A549 (cell line): ENCODE results near the gene TRIM9. TPM values are rescaled to one million over a fixed set of nuclear protein-coding genes. Genes with fewer than 3 reads are reported as not detected.

Experiments
- ATAC-seq, 2 experiments: fragments of 200-7000 bp in 1 of 2; fragments of >200 bp in 1 of 2; cut with Nextera tagmentation in 1 of 2; cut with Tn5 transposase in 1 of 2; 3 replicates each; pipeline versions ENCODE4 v1.8.0 to v1.9.1; 2018 to 2020; ENCODE audit warnings: mild to moderate bottlenecking in 1 of 2, moderate library complexity in 1 of 2
- CTCF ChIA-PET: fragments of 300-600 bp; sonication (Branson Sonifier 250); formaldehyde crosslinking; extraction: SDS; loops from one replicate; lab custom pipeline; 2021; ENCODE audit warnings: antibody characterized with exemption, inconsistent platforms; lab: Yijun Ruan, JAX
- POLR2A ChIA-PET: fragments of 350-600 bp; formaldehyde crosslinking; extraction: SDS; loops from one replicate; lab custom pipeline; 2021; ENCODE audit warnings: antibody characterized with exemption, inconsistent platforms; lab: Yijun Ruan, JAX
- DNase-seq, 2 experiments: peaks; one replicate each; pipeline versions ENCODE4 v3.0.0 to v3.0.0-alpha.2; 2011 to 2016; ENCODE audit warnings: low read depth in 1 of 2, low spot score in 1 of 2
- FAIRE-seq: peaks from 2 replicates; lab custom pipeline; 2011; peaks lifted over from hg19 to GRCh38; lab: Jason Lieb, UNC
- H3K27ac ChIP-seq, 2 experiments: fragments of >200 bp; sonication (Bioruptor Twin); formaldehyde crosslinking; 3 replicates each; pipeline ENCODE4 v1.5.1; 2016 to 2017
- H3K4me1 ChIP-seq: fragments of >200 bp; sonication (Bioruptor Twin); formaldehyde crosslinking; 3 replicates; pipeline ENCODE4 v1.6.1; 2016
- H3K4me2 ChIP-seq: fragments of >200 bp; sonication (Bioruptor Twin); formaldehyde crosslinking; 3 replicates; pipeline ENCODE4 v1.6.1; 2016
- H3K4me3 ChIP-seq: fragments of >200 bp; sonication (Bioruptor Twin); formaldehyde crosslinking; 3 replicates; pipeline ENCODE4 v1.5.1; 2016
- H3K9me3 ChIP-seq: fragments of >200 bp; sonication (Bioruptor Twin); formaldehyde crosslinking; 3 replicates; pipeline ENCODE4 v1.6.1; 2016
- BHLHE40 ChIP-seq: IDR thresholded peaks from 2 replicates; pipeline ENCODE4 v1.6.1; 2012; ENCODE audit warnings: low read depth, low read length, inconsistent platforms
- CHD2 ChIP-seq: fragments of 150-350 bp; IDR thresholded peaks from 2 replicates; pipeline ENCODE4 v1.6.1; 2014; ENCODE audit warnings: low read length; ENCODE audit not compliant: partially characterized antibody
- CHD4 ChIP-seq: fragments of 200-600 bp; sonication (generic); IDR thresholded peaks from 2 replicates; pipeline ENCODE4 v1.6.1; 2016; ENCODE audit warnings: antibody characterized with exemption, mild to moderate bottlenecking, borderline replicate concordance
- EHMT2 ChIP-seq: fragments of 200-600 bp; sonication (generic); IDR thresholded peaks from 2 replicates; pipeline ENCODE4 v1.6.1; 2016; ENCODE audit warnings: antibody characterized with exemption, low read depth, mild to moderate bottlenecking, moderate library complexity
- EP300 ChIP-seq, 2 experiments: fragments of >200 bp; sonication (Bioruptor Twin); formaldehyde crosslinking; IDR thresholded peaks; 2 replicates in 1 of 2; 3 replicates in 1 of 2; pipeline ENCODE4 v1.6.1; 2016 to 2017
- FOSB ChIP-seq: fragments of 250-450 bp; sonication (Bioruptor Pico); IDR thresholded peaks from 2 replicates; pipeline ENCODE4 v1.5.0; 2020; ENCODE audit warnings: mild to moderate bottlenecking, moderate library complexity
- GATA3 ChIP-seq: IDR thresholded peaks from 2 replicates; pipeline ENCODE4 v1.6.1; 2012; ENCODE audit warnings: borderline replicate concordance
- KDM1A ChIP-seq: fragments of 200-600 bp; sonication (generic); IDR thresholded peaks from 2 replicates; pipeline ENCODE4 v1.6.1; 2016; ENCODE audit warnings: low read depth, mild to moderate bottlenecking
- MAFK ChIP-seq: fragments of 450-650 bp; IDR thresholded peaks from 2 replicates; pipeline ENCODE4 v1.6.1; 2014; ENCODE audit not compliant: partially characterized antibody
- MAX ChIP-seq: IDR thresholded peaks from 2 replicates; pipeline ENCODE4 v1.6.1; 2012
- PHF8 ChIP-seq: fragments of 200-600 bp; sonication (generic); IDR thresholded peaks from 2 replicates; pipeline ENCODE4 v1.6.1; 2016; ENCODE audit warnings: low read depth, mild to moderate bottlenecking, antibody characterized with exemption, moderate library complexity, borderline replicate concordance
- RAD21 ChIP-seq, 2 experiments: fragments of >200 bp in 1 of 2; sonication (Bioruptor Twin) in 1 of 2; formaldehyde crosslinking in 1 of 2; IDR thresholded peaks in 1 of 2; conservative IDR thresholded peaks in 1 of 2; 2 replicates in 1 of 2; 3 replicates in 1 of 2; pipeline ENCODE4 v1.6.1; 2012 to 2018; ENCODE audit warnings: inconsistent platforms in 1 of 2
- RARB ChIP-seq: fragments of 250-450 bp; sonication (Bioruptor Pico); IDR thresholded peaks from 2 replicates; pipeline ENCODE4 v1.8.0; 2021; ENCODE audit warnings: mild to moderate bottlenecking, moderate library complexity
- TFCP2L1 ChIP-seq: fragments of 250-450 bp; sonication (Bioruptor Pico); IDR thresholded peaks from 2 replicates; pipeline ENCODE4 v1.5.0; 2021; ENCODE audit warnings: mild to moderate bottlenecking
- ZFP36 ChIP-seq: fragments of 450-650 bp; IDR thresholded peaks from 2 replicates; pipeline ENCODE4 v1.6.1; 2014; ENCODE audit warnings: borderline replicate concordance; ENCODE audit not compliant: partially characterized antibody
- ZNF302 ChIP-seq: fragments of 250-450 bp; sonication (Bioruptor Pico); IDR thresholded peaks from 2 replicates; pipeline ENCODE4 v1.9.0; 2021; ENCODE audit warnings: inconsistent platforms, mild to moderate bottlenecking, moderate library complexity
- WGBS: methylation state at CpG from one replicate; pipeline ENCODE4 v1.1.6; 2017; ENCODE audit errors: missing lambda C conversion rate; 5-methylcytosine and 5-hydroxymethylcytosine counted together
- polyA plus RNA-seq, 4 experiments: library from polyadenylated mRNA; depleted of rRNA in 3 of 4; stranded (reverse); fragments of >200 nt; fragmentation: RNase III in 1 of 4; extraction: RNeasy Plus Mini Kit Qiagen cat#74134 plus additional on column Dnase treatment in 1 of 4; gene quantifications; 2 replicates in 3 of 4; 3 replicates in 1 of 4; pipeline ENCODE4 v1.2.3, GENCODE V29; 2011 to 2017
- TF ChIP-seq, protein P1 (sequence below): fragments of >200 bp; sonication (Bioruptor Twin); formaldehyde crosslinking; IDR thresholded peaks from 2 replicates; pipeline ENCODE4 v1.6.1; 2016
- TF ChIP-seq, protein P2 (sequence below): fragments of 250-450 bp; sonication (Bioruptor Pico); IDR thresholded peaks from 2 replicates; pipeline ENCODE4 v1.5.0; 2020; ENCODE audit warnings: low read depth, mild to moderate bottlenecking, moderate library complexity
- TF ChIP-seq, protein P3 (sequence below): fragments of 250-450 bp; sonication (Bioruptor Pico); IDR thresholded peaks from 2 replicates; pipeline ENCODE4 v1.5.0; 2021; ENCODE audit warnings: mild to moderate bottlenecking, moderate library complexity, borderline replicate concordance
- TF ChIP-seq, protein P4 (sequence below): fragments of 200-600 bp; sonication (generic); IDR thresholded peaks from 2 replicates; pipeline ENCODE4 v1.6.1; 2016; ENCODE audit warnings: antibody characterized with exemption, mild to moderate bottlenecking, moderate library complexity

TRIM9 gene
- polyA plus RNA-seq, 2 of the 4 experiments (the other 2 are of a cell fraction), result 5.4 to 21.2 TPM

DNA sequence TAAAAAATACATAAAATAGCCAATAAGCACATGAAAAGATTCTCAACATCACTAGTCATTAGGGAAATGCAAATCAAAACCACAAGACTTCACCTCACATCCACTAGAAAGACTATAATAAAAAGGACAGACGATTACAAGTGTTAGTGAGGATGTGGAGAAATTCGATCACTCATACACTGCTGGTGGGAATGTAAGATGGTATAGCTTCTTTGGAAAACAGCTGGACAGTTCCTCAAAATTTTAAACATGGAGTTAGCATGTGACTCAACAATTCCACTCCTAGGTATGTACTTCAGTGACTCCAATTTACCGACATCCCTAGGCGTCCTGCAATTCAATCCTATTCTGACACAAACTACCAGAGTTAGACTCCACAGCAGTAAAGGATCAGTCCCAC lies 13.7 kb downstream of the TRIM9 start:
- FAIRE-seq, result no peak
- ChIA-PET POLR2A (no interaction called here), CTCF (interaction anchor here (1.4 kb wide), 1 partner anchor 12 kb away, joined by 3 read pairs; no protein-coding TSS in a partner anchor)
- no peak overlapping the region for H3K4me3 ChIP-seq
- peaks cover 49% of the 10 kb centered on the region for H3K4me1 ChIP-seq
- DNase-seq, result no peak
- ATAC-seq, result no peak
- TF ChIP-seq BHLHE40 (no peak), PHF8 (no peak), EHMT2 (no peak), MAX (no peak), MAFK (no peak), KDM1A (no peak), CHD4 (no peak), GATA3 (no peak)
- TF ChIP-seq, protein P1, sequence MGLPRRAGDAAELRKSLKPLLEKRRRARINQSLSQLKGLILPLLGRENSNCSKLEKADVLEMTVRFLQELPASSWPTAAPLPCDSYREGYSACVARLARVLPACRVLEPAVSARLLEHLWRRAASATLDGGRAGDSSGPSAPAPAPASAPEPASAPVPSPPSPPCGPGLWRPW, result no peak
- TF ChIP-seq, protein P2, sequence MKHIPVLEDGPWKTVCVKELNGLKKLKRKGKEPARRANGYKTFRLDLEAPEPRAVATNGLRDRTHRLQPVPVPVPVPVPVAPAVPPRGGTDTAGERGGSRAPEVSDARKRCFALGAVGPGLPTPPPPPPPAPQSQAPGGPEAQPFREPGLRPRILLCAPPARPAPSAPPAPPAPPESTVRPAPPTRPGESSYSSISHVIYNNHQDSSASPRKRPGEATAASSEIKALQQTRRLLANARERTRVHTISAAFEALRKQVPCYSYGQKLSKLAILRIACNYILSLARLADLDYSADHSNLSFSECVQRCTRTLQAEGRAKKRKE (CRISPR knock-in tag), result no peak
- TF ChIP-seq, protein P3, sequence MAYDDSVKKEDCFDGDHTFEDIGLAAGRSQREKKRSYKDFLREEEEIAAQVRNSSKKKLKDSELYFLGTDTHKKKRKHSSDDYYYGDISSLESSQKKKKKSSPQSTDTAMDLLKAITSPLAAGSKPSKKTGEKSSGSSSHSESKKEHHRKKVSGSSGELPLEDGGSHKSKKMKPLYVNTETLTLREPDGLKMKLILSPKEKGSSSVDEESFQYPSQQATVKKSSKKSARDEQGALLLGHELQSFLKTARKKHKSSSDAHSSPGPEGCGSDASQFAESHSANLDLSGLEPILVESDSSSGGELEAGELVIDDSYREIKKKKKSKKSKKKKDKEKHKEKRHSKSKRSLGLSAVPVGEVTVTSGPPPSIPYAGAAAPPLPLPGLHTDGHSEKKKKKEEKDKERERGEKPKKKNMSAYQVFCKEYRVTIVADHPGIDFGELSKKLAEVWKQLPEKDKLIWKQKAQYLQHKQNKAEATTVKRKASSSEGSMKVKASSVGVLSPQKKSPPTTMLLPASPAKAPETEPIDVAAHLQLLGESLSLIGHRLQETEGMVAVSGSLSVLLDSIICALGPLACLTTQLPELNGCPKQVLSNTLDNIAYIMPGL (CRISPR knock-in tag), result no peak
- H3K27ac ChIP-seq, result no peak overlapping the region
- WGBS, result 93% methylated on average over 4 of the region's 4 CpGs
- no peaks in the 10 kb centered on the region for H3K9me3 ChIP-seq
- no peak overlapping the region for H3K4me2 ChIP-seq

DNA sequence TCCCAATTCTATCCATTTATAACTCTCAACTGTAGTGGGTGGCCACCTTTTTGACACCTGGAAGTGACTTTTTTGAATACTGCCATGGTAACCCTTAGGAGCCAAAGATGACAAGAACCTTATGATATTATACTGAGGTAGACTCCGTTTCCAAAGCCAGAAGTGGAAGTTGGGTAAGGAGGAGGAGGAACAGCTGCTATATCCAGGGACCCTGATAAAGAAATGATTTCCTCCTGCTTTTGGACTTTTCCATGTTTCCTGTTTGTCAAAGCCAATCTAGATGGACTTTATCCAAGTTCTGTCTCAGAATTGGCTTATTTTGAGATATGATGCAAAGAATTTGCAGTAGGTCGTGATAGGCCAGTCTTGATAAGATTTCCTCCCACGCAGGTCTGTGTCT lies 14.3 kb downstream of the TRIM9 start:
- Histone ChIP-seq H3K4me3 (no peak overlapping the region), H3K4me1 (peaks cover 47% of the 10 kb centered on the region), H3K4me2 (no peak overlapping the region), H3K9me3 (no peaks in the 10 kb centered on the region), H3K27ac (no peak overlapping the region)
- TF ChIP-seq MAX, result no peak
- DNase-seq, result no peak
- FAIRE-seq, result no peak
- WGBS, result 81% methylated on average over 3 of the region's 3 CpGs
- CTCF ChIA-PET, result no interaction called here
- ATAC-seq, result no peak
- POLR2A ChIA-PET, result no interaction called here

DNA sequence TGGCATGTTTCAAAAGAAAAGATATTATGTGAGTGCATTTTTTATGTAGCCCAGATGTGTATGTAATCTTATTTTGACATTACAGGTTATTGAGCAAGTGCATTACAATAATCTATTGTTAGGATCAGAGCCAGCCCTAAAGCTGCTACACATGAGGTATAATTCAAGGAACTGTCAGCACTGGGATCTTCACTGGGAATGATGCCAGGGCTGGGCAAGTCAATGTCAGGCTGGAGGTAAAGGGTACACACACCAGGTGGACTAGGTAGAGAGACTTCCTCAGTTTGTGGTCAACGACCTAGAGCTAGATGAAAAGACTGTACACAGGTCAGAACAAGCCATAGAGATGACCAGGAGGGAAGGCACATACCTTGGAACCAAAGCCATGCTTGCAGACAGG lies 15.4 kb downstream of the TRIM9 start:
- WGBS, result 13% methylated on average over 1 of the region's 1 CpG
- DNase-seq, result no peak
- ATAC-seq, result peak in 1 of 2 experiments; percentile 21; a peak in 3 of 6 replicates
- POLR2A ChIA-PET, result no interaction called here
- Histone ChIP-seq H3K4me3 (no peak overlapping the region), H3K4me1 (peaks cover 47% of the 10 kb centered on the region), H3K4me2 (peak overlapping the region; percentile 66; the same call in 2 of the 3 replicates), H3K9me3 (no peaks in the 10 kb centered on the region), H3K27ac (peak overlapping the region in 1 of 2 experiments; percentile 57; a peak in 2 of 6 replicates)
- no peak for TF ChIP-seq CHD2
- no peak for TF ChIP-seq RARB (CRISPR knock-in tag)
- TF ChIP-seq FOSB (CRISPR knock-in tag), result no peak
- no peak for TF ChIP-seq ZNF302 (CRISPR knock-in tag)
- no peak for TF ChIP-seq ZFP36
- TF ChIP-seq, protein P4, sequence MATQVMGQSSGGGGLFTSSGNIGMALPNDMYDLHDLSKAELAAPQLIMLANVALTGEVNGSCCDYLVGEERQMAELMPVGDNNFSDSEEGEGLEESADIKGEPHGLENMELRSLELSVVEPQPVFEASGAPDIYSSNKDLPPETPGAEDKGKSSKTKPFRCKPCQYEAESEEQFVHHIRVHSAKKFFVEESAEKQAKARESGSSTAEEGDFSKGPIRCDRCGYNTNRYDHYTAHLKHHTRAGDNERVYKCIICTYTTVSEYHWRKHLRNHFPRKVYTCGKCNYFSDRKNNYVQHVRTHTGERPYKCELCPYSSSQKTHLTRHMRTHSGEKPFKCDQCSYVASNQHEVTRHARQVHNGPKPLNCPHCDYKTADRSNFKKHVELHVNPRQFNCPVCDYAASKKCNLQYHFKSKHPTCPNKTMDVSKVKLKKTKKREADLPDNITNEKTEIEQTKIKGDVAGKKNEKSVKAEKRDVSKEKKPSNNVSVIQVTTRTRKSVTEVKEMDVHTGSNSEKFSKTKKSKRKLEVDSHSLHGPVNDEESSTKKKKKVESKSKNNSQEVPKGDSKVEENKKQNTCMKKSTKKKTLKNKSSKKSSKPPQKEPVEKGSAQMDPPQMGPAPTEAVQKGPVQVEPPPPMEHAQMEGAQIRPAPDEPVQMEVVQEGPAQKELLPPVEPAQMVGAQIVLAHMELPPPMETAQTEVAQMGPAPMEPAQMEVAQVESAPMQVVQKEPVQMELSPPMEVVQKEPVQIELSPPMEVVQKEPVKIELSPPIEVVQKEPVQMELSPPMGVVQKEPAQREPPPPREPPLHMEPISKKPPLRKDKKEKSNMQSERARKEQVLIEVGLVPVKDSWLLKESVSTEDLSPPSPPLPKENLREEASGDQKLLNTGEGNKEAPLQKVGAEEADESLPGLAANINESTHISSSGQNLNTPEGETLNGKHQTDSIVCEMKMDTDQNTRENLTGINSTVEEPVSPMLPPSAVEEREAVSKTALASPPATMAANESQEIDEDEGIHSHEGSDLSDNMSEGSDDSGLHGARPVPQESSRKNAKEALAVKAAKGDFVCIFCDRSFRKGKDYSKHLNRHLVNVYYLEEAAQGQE, result no peak
- TF ChIP-seq RAD21 (conservative IDR thresholded peaks at IDR 0.05 in 1 of 2, IDR thresholded peaks at IDR 0.05 in 1 of 2), result no peak
- TF ChIP-seq, protein P1, result no peak
- no peak for TF ChIP-seq TFCP2L1 (CRISPR knock-in tag)
- no peak for TF ChIP-seq EP300 (IDR thresholded peaks at IDR 0.05)
- no peak for TF ChIP-seq EHMT2
- no peak for FAIRE-seq
- CTCF ChIA-PET, result interaction anchor here (1.2 kb wide), 1 partner anchor 14 kb away, joined by 3 read pairs; no protein-coding TSS in a partner anchor
